GM21529 (cell line): ENCODE measurements around the gene TPO.
"Not testable (repeated sequence)": the region's sequence is repeated elsewhere in the genome, so short reads cannot be mapped to it uniquely, and the experiment has no call there.

Experiments
- ATAC-seq: cut with Tn5 transposase; IDR thresholded peaks from one replicate; pipeline ENCODE4 v1.9.1; 2021; ENCODE audit not compliant: unreplicated experiment

TPO gene

GRCh38 chr2:1405124-1405523 lies 8.1 kb upstream of the TPO start:
- no peak for ATAC-seq

- ATAC-seq, result no peak
These were observed 7.3 kb upstream of the TPO start for GRCh38 chr2:1405967-1406366.

- no peak for ATAC-seq
These were observed 6.8 kb upstream of the TPO start for GRCh38 chr2:1406434-1406833.

DNA sequence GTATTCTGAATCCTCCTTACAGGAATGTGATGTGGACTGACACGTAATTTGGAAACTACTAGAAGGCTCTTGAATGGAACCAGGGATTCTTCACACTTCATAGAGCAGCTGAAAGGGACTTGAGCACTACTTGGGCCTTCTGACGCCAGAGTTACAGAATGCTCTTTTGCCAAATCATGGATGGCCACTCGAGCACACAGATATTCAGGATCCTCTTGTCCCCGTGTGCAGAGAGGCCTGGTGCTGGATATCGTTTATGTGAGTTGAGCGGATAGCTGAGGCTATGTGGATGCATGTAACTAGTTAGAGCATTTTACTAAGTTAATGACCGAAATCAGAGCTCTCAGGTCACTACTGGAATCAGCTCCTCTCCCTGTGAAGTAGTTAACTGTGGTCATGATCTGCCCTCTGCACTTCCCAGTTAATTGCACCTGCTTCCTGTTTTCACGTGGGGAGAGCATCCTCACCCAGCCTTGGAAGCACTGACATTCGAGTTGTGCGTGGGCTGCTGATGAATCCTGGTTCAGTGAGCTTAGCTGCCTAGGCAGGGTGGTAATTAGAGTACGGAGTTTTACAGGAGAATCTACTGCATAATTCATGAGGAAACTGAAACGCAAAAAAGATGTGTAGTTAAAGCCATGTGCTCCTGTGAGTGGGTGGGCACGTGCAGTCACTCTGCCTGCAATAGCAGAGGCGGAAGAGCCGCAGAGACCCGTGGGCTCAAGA lies 5.2 kb upstream of the TPO start:
- ATAC-seq, result no peak

GRCh38 chr2:1414121-1414520 lies 858 bp downstream of the TPO start:
- ATAC-seq, result no peak

GRCh38 chr2:1414901-1415300 lies 1.6 kb downstream of the TPO start:
- not testable (repeated sequence) for ATAC-seq

GRCh38 chr2:1415501-1415900 lies 2.2 kb downstream of the TPO start:
- no peak for ATAC-seq

- no peak for ATAC-seq
These were observed 5.3 kb downstream of the TPO start for GRCh38 chr2:1418566-1418965.

DNA sequence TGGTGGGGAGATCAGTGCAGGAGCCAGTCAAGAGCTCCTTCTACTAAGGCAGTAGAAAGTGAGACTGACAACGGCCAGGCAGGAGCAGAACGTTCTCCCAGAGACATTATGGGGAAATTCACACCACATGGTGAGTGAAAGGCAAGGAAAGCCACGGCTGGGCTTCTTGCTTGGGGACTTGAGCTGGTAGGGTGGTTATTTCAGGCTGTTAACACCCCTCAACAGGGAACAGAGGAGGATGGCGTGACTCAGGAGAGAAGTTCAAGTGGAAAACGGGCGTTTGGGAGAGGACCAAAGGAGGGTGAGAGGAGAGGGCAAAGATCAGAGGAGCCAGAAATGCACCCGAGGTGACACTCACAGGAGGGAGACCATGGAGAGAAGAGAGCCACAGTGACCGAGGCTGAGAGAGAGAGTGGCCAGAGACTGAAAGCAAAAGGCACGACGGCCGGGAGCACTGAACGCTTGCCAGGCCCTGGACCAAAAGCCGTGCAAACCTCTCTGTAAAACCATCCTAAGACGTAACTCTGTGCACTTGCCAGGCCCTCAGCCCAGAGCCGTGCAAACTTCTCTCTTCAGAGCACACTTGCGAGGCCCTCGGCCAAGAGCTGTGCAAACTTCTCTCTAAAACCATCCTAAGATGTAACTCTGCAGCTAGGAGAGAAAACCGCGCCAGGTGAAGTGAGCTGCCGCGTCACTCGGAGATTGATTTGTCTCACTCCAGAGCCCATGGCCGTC lies 7.7 kb downstream of the TPO start:
- no peak for ATAC-seq

DNA sequence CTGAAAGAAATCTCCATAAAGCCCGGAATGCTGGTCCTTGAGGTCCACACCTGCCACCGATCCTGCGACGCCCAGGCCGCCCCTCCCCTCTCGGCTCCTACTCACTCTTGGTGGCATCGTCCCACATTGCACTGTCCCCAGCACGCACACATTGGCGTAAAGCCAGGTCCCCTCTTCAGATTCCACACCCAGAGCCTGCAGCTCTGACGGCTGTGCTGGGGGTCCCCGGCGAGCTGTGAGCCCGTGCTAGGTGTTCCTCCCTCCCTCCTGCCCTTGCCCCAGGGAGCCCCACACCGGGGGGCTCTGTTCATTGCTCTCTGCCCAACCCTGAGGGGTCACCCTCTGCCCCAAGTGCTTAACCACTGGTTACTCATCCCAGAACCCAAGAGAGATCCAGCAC lies 8.5 kb downstream of the TPO start:
- no peak for ATAC-seq

GRCh38 chr2:1422131-1422530 lies 8.9 kb downstream of the TPO start:
- ATAC-seq, result no peak

DNA sequence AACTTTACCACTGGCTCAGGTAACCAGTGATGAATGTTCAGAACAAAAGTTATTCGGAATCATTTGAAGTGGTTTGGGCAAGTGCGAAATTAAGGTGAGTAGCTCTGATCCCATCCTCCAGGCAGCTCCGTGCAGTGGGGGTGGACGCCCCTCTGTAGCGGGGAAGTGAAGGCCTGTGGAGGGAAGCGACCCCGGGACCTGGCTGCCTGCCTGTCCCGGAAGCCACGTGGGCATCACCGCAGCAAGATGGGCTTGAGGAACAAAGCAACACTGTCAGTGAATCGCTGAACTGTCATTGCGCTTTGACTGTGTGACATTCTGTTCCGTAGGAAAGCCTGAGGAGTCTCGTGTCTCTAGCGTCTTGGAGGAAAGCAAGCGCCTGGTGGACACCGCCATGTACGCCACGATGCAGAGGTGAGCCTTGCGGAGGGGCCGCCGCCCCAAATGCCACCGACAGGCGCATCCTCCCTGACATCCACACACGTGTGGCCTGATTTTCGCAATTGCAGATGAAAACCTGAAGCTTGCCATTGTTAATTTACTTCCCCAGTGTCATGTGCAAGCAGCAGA lies 9.5 kb downstream of the TPO start:
- ATAC-seq, result no peak

GRCh38 chr2:1427086-1427485 lies 13.8 kb downstream of the TPO start:
- ATAC-seq, result no peak

DNA sequence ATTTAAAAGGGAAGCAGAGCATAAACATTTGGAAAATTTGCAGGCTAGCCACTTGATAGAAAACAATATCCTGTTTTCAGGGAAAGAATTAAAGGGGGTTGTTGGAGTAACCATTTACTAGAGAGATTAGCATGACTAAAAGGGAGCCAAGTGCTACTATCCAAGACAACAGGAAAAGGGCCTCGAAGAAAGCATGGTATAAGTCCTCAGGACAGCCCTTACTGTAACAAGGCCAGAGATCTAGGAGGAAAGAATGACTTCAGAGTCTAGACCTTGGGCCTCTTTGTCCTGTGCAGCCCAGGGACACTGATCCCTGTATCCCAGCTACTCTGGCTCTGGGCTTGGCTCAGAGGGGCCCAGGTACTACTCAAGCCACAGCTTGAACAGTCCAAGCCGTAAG lies 16.6 kb downstream of the TPO start:
- no peak for ATAC-seq

GRCh38 chr2:1430491-1430890 lies 17.2 kb downstream of the TPO start:
- no peak for ATAC-seq

DNA sequence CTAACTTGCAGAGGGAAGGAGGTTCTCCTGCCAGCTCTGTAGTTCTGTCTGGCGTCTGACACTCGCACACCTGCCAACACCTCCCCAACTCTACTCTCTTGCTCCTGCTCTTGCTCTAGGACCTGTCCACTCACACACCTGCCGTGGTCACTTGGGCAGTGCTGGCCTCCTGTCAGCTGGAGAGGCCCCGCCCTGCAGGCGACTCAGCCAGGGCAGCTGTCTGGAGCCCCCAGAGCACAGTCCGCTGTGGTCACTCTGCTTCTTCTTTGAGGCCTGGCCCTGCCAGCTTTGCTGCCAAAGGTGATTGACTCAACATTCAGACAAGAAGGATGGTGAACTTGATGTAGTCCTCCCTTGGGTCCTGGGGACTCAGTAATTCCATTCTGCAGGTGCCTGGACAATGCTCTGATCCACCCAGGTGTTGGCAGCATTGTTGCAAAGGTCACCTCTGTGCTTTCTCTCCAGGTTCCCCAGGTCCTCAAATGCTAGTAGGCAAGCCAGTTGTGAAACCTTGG lies 18.7 kb downstream of the TPO start:
- no peak for ATAC-seq

GRCh38 chr2:1432726-1433125 lies 19.5 kb downstream of the TPO start:
- ATAC-seq, result no peak

- ATAC-seq, result no peak
These were observed 23.1 kb downstream of the TPO start for GRCh38 chr2:1436369-1436768.

DNA sequence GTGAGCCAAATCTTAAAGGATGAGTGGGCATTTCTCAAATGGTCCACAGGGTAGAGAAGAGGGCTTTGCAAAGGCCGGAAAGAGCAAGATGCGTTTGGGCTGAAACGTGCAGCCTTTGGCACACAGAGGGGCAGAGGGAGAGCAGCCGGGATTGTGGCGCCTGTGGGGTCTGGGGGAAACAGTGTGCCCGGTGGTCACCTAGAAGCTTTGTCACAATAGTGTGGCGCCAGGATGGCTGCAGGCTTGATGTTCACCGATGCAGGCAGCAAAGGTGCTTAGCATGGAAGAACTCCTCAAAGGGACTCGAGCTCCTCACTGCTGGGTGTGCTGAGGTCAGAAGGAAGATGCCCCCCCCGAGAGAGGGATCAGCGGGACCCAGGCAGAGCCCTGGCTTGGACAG lies 23.8 kb downstream of the TPO start:
- ATAC-seq, result no peak

DNA sequence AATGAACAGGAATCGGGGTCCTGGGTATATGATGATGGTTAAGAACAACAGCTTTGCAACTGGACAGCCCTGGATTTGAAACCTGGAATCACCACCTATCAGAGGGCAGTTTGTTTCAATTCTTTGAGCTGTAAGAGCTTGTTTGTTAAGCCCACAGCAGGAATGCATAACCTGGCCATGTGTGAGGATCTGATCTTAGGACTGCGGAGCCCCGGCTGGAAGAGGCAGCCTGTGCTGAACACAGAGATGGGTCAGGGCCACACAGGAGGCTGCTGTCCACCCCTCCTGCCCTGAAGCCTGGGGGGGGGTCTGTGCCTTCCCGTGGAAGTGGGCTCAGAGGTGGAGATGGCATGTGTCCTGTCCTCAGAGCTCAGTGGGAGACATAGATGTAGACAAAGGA lies 24.3 kb downstream of the TPO start:
- ATAC-seq, result no peak

DNA sequence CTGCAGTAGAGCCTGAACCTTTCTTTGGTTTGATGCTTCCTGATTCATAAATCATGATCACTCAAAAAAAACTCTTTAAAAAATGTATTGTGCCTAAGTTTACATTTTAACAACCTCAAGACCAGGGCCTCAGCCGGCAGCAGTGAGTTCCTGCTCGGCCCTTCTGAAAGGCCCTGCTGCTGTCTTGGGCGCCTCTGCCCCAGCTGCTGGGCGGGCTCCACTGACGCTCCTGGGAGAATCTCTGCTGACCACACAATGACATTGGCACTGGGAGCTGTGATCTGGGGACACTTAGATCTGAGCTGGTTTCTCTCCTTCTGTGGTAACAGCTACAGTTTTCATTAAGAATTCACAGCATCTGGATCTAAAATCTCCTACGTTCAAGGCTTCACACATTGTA lies 25.7 kb downstream of the TPO start:
- no peak for ATAC-seq

DNA sequence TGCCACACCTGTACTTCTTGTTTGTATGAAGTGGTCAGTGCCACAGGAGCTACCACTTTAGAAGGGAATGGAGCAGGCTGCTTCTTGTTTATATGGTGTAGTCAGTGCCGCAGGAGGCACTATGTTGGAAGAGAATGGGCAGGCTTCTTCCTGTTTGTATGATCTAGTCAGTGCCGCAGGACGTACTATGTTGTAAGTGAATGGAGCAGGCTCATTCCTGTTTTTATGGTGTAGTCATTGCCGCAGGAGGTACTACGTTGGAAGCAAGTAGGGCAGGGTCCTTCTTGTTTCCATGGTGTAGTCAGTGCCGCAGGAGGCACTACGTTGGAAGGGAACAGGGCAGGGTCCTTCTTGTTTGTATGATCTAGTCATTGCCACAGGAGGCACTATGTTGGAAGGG lies 27.3 kb downstream of the TPO start:
- no peak for ATAC-seq
